ENCODE results near the gene HOXB13.
"Not testable (repeated sequence)": the region's sequence is repeated elsewhere in the genome, so short reads cannot be mapped to it uniquely, and the experiment has no call there.

HOXB13 gene

GRCh38 chr17:48725288-48726064, 3.1 kb downstream of the HOXB13 start:
- no peak for DNase-seq

DNA sequence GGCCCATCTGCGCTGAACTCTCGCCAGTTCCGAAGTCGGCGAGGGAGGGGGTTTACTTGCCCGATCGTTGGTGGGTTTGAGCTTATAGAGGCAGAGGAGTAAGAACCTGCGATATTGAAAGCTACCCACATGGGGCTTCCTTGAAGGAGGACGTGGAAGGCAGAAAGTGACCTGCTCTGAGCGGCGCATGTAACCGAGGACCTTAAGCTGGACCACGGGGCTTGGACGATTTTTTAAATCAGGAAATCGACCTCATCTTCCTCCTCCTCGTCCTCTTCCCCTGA, 3.6 kb downstream of the HOXB13 start:
- no peak for DNase-seq

DNA sequence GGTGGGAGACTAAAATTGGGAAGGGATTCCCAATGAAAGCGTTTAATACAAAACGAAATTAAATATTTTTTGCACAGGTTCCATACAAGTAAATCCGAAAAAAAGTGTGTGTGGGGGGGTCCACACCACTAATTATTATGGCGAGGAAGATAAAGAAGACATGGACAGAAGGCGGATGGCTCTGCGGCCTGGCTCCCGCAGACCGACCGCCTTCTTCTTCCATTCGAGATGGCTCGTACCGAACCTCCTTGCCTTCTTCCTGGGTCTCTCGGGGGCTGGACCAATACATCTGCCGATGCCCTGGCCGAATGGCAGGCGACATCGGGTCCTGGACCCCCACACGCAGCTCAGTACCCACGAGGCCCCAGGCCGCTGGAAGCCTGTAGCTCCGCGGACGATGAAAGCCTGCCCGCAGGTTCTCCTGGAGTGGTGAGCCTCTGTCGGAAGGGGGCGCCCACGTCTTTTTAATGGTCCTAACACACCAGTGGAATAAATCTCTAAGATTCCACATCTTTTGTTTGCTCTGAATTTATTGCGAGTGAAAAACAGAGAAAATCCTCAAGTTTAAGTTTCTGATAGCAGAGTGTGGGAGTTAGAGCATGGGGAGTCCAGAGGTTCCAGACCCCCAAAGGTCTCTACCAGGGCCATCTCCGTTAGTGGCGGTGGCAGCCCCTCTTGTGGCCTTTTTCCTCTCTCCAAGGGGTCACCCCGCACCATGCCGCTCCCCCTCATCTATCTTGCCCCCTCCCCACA, 4.1 kb downstream of the HOXB13 start:
- DNase-seq = peak; percentile 82

DNA sequence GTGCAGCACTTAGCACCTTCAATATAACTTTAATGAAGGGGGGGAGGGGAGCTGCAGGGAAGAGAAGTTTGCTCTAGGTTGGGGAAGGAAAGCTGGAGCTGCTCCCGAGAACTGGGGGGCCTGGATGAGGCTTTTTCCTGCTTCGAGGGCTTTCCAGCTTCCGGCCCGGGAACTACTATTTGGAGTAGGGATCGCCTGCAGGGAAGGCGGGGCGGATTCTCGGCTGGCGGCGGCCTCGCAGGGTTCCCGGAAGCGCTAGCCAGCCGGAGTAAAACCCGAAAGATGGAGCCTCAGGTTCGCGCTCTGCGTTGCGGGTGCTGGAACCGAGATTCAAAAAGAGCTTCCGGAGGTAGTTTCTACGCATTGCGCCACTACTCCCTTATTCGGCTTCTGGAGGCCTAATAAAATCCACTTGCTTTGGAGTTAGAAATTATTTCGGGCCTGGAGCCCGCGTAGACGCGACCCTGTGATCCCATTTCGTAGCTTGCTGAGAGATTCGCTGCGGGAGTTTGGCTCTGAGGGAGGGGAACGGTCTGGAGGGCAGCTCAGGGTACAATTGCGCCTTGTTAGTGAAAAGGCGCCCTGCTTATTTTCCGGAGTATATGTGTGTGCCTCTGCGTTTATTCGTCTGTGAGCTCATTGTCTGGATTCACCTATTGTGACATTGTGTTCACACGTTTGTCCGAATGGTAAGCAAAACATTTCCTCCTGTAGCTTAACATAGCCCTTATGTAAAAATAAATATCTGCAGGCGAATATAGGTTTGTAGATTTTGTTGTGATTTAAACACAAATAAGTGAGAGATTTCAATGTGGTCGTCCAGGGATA, 4.9 kb downstream of the HOXB13 start:
- no peak for DNase-seq

DNA sequence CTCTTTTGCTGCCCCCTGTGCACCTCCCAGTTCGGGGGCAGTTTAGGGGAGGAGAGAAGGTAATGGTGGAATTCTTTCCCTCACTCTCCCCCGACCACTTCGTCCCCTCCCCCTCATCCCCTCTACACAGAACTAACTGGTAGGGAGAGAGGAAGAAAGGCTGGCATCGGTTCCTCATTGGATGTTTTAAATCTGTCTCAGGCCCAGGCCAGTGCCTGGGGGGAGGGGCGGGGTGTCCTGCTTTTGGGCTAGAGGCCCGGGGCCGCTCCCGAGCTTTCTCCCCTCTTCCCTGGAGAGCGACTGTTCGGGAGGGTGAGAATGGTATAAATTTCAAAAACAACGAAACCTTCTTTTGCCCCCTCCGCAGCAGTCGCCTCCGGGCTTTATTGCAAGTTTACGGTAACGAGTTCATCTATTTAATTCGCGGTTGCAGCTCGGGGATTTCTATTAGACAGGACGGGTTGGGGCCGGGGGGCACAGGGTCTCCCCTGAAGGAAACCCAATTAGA, 5.6 kb downstream of the HOXB13 start, which contains the start of gene PRAC2:
Gene PRAC2, plus strand, starts transcription at position 271 of the 508 bp plus-strand sequence. CDS start 1,226 bp downstream, outside the sequence.
- no peak for DNase-seq

GRCh38 chr17:48722201-48722907, 6.2 kb downstream of the HOXB13 start, which contains the start of gene PRAC1:
Gene PRAC1 (minus strand): TSS chr17:48722518. CDS start chr17:48722392, 126 bp downstream.
- DNase-seq = no peak

GRCh38 chr17:48721009-48721402, 7.5 kb downstream of the HOXB13 start:
- DNase-seq = no peak

GRCh38 chr17:48720266-48721008, 8.1 kb downstream of the HOXB13 start:
- no peak for DNase-seq

DNA sequence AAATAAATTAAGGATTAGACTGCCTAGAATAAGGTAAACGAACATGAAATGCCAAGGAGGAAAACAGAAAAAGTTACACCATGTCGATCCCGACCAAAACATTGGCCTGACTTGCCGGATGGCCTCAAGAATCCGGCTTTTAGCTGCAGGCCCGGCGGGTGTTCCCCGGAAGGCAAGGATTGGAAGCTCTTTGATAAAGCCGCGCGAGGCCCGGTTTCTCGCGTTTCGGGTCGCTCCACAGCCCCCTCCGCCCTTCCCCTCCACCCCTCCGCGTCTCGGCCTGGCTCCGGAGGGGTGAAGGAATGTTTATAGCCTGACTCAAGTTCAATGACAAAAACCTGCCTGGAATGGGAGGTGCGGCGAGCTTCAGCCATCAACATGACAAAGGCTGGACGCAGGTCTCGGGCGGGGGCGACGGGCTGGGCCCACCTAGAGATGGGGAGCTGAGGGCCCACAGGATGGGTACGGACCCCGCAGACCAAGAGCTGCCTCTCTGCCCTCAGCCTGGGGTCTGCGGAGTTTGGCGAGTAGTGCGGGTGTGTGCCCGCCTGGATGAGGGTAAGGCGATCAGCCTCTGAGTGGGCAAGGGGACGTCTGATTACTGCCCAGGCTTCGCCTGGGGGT, 8.8 kb downstream of the HOXB13 start:
- DNase-seq = no peak

DNA sequence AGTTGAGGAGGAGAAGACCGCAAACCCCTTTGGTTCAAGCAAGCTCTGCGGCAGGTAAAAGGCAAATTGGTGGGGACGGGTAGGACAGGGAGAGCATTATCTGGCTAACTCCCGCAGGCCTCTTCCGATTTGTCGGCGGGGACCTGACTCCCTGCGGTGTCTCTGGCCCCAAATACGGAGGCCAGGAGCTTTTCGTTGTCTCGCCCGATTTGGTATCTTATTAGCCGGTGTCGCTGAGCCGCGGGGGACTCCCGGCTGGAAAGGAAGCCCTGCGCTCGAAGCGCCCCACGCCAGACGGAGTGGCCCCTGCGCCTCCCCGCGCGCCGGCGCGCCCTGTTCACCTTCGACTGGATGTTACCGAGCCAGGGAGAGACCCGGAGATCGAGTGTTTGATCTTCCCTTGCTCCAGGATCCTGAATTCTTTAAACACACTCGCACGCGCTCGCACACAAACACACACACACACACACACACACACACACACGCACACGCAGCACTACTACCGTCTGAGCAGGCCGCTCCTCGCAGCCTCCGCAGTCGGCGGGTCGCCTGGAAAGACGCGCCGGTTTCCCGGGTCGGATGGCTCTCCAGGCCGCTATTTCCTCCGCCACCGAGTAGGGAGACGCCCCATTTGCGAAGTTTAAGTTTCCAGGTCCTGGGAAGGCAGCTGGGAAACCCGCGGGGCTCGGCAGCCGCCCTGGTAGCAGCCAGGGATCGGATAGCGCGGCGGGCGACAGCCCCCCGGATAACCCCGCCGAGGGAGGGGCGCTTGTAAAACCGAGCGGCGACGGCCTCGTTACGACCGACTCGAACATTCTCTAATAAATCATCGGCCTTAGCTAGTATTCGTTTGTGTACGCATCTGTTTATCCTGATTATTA, 9.5 kb downstream of the HOXB13 start:
- DNase-seq = no peak

GRCh38 chr17:48718227-48718760, 10.3 kb downstream of the HOXB13 start:
- DNase-seq = no peak

DNA sequence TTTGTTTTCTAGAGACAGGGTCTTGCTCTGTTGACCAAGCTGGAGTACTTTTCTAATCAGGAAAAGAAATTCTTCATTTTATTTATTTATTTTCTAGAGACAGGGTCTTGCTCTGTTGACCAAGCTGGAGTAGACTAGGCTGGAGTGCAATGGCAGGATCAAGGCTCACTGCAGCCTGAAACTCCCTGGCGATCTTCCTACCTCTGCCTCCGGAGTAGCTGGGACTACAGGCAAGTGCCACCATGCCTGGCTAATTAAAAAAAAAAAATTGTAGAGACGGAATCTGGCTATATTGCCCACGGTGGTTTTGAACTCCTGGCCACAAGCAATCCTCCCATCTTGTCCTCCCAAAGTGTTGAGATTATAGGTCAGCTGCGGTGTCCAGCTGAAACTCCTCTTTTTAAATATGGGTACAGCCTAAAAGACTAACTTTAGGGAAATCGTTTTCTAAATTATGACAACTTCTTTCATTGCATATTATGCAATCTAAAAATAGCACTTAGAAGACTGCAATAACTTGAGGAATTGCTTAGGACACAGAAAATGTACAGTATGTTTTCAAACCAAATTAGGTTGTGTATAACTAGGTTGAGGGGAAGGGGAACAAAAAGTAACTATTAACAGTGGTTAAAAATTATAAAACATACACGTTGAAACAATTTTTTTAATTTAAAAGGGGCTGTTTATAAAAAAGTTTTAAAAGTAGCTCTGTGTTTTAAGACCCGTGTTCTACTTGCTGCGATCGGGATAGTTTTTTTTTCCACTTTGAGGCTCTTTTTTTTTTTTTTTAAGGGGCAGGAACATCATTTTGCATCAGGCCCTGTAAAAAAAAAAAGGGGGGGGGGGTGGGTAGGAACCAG, 11.0 kb downstream of the HOXB13 start:
- no peak for DNase-seq

DNA sequence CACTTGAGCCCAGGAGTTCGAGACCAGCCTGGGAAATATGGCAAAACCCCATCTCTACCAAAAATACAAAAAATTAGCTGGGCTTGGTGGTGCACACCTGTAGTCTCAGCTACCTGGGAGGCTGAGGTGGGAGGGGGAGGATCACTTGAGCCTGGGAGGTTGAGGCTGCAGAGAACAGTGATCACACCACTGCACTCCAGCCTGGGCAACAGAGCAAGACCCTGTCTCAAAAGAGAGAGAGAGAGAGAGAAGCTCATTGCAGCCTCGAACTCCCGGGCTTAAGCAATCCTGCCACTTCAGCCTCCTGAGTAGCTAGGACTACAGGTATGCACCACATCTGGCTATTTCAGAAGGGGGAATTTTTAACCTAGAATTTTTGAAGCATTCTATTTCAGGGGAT, 12.0 kb downstream of the HOXB13 start:
- DNase-seq = not testable (repeated sequence)

GRCh38 chr17:48715496-48716399, 12.8 kb downstream of the HOXB13 start:
- DNase-seq = no peak

DNA sequence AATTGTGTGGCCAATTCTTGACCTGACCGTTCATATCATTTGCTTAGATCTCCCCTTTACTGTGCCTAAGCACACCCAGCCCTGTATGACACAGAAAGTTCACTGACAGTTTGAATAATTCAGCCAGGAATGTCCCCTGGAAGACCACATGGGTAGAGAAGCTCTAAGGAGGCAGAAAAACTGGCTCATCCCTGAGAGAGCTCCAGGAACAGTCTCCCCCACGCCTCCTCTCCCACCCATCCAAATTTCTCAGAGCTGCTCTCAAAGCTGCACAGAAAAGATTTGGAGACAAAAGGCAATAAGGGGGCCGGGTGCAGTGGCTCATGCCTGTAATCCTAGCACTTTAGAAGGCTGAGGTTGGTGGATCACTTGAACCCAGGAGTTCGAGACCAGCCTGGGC, 17.4 kb downstream of the HOXB13 start:
- DNase-seq = no peak

DNA sequence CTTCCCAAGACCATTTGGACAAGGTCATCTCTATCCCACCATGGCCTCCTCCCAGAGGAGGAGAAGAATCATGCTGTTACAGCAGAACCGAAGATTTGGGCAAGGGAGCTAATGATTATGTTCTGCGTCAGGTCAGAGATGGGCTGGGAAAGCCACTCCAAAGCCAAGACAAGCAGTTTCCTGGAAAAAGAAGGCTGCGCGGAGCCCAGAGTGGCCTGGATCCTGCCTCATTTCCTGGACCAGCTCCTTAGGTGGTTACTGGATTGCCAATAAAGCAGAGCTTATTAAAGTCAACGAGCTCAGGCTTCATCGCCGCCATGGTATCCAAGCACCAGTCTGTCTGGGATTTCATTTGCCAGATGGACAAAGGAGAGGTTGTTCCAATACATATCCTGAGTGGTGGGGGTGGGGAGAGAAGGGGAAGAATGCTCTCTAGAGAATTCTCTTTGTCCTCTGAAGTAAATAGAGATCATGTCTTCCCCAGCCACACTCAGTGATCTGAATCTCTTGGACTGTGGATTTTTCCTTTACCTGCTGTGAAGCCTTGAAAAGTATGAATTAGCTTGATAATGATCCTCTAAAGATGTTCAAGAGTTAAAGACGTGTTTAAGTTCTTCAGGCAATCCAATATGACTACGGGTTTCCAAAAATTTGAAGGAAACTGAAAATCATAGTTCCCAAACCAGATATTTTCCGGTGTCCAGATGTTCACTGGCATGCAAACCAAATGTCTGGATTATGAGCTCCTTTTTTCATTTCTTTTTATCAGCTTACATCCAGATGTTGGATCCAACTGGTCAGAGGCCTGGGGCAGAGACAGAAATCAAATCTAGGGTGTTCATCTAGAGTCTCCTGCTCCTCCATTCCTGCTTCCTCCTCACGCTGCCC, 23.9 kb downstream of the HOXB13 start:
- DNase-seq = no peak

Data from activated CD4-positive, alpha-beta T cell treated with anti-CD3 and anti-CD28 coated beads, Interleukin-2, amount 50 U/mL, for 1 hour (primary cell).